Measurements from ENCODE around the gene CEPT1.

The CEPT1 gene

DNA sequence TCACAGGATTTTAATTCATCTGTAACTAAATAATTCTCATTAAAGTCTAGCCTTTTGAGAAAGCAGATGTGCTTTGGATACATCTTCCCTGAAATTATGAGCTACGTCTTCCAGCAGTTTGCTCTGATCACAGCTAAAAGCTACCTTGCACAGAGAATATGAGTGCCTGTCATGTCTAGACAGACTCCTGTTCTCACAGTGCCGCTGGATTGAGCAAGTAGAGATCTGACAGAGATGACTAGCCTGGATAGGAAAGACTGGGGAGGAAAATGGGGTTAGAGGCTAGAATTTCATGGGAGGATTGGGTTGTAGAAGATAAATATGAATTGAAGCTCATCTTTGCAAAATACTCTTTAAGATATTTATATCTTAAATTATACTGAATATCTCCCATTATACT lies 24.1 kb downstream of the CEPT1 start:
- DNase-seq (ENCODE audit: extremely low spot score): no peak
- ChIA-PET POLR2A (no interaction called here), CTCF (no interaction called here)
- TF ChIP-seq, protein P1, sequence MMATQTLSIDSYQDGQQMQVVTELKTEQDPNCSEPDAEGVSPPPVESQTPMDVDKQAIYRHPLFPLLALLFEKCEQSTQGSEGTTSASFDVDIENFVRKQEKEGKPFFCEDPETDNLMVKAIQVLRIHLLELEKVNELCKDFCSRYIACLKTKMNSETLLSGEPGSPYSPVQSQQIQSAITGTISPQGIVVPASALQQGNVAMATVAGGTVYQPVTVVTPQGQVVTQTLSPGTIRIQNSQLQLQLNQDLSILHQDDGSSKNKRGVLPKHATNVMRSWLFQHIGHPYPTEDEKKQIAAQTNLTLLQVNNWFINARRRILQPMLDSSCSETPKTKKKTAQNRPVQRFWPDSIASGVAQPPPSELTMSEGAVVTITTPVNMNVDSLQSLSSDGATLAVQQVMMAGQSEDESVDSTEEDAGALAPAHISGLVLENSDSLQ (IDR thresholded peaks at IDR 0.05): no peak
- no peak for TF ChIP-seq LEF1 (IDR thresholded peaks at IDR 0.05; ENCODE audit: borderline replicate concordance)
- TF ChIP-seq L3MBTL2 (conservative IDR thresholded peaks at IDR 0.05): no peak
- TF ChIP-seq ELF4 (IDR thresholded peaks at IDR 0.05): no peak
- TF ChIP-seq TARDBP (IDR thresholded peaks at IDR 0.05): no peak
- TF ChIP-seq FOXK2 (IDR thresholded peaks at IDR 0.05): no peak
- no peak for TF ChIP-seq ARNT (IDR thresholded peaks at IDR 0.05)
- TF ChIP-seq BHLHE40 (IDR thresholded peaks at IDR 0.05; ENCODE audit: borderline replicate concordance): no peak
- no peak for TF ChIP-seq FOXA1 (IDR thresholded peaks at IDR 0.05)
- TF ChIP-seq CTBP1 (IDR thresholded peaks at IDR 0.05; ENCODE audit: borderline replicate concordance): no peak
- no peak for TF ChIP-seq FOXM1 (IDR thresholded peaks at IDR 0.05; ENCODE audit: borderline replicate concordance)
- TF ChIP-seq ZNF384 (IDR thresholded peaks at IDR 0.05): no peak
- TF ChIP-seq SP1 (IDR thresholded peaks at IDR 0.05): no peak

GRCh38 chr1:111172463-111172862 lies 32.4 kb downstream of the CEPT1 start:
- TF ChIP-seq FOXK2 (IDR thresholded peaks at IDR 0.05): no peak
- TF ChIP-seq, protein P1 (IDR thresholded peaks at IDR 0.05): no peak
- TF ChIP-seq SP1 (IDR thresholded peaks at IDR 0.05): no peak
- no peak for TF ChIP-seq ELF4 (IDR thresholded peaks at IDR 0.05)
- no peak for TF ChIP-seq TARDBP (IDR thresholded peaks at IDR 0.05)
- TF ChIP-seq SUZ12 (IDR thresholded peaks at IDR 0.05): no peak
- DNase-seq (ENCODE audit: extremely low spot score): no peak
- POLR2A ChIA-PET: no interaction called here
- CTCF ChIA-PET: no interaction called here

DNA sequence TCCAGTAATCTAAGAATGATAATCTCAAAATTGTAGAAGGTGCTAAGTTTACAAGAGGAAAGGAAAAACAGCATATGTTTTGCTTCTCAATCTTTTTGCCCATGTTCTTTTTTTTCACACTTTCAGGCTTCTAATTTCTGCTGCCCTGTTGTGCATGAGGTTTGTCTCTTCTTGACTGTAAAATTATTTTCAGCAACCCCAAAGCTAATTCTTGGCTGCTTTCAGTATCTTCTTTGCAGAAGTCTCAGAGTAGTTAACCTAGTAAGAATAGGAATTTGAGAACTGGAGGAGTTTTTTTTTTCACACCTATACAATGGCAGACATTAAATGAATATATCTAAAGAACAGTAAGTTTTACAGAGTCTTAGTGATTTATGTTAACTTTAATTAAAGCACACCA lies 34.0 kb downstream of the CEPT1 start:
- TF ChIP-seq LEF1 (IDR thresholded peaks at IDR 0.05; ENCODE audit: borderline replicate concordance) (no peak), CTBP1 (IDR thresholded peaks at IDR 0.05; ENCODE audit: borderline replicate concordance) (no peak), HDGF (IDR thresholded peaks at IDR 0.05; ENCODE audit: borderline replicate concordance) (no peak), ZNF384 (IDR thresholded peaks at IDR 0.05) (no peak), FOXK2 (IDR thresholded peaks at IDR 0.05) (no peak), BHLHE40 (IDR thresholded peaks at IDR 0.05; ENCODE audit: borderline replicate concordance) (no peak), L3MBTL2 (conservative IDR thresholded peaks at IDR 0.05) (no peak), NFRKB (IDR thresholded peaks at IDR 0.05) (no peak), SUZ12 (IDR thresholded peaks at IDR 0.05) (no peak), ARNT (IDR thresholded peaks at IDR 0.05) (no peak), FOXA1 (IDR thresholded peaks at IDR 0.05) (no peak), FOXM1 (IDR thresholded peaks at IDR 0.05; ENCODE audit: borderline replicate concordance) (no peak), TARDBP (IDR thresholded peaks at IDR 0.05) (no peak), ELF4 (IDR thresholded peaks at IDR 0.05) (no peak), SP1 (IDR thresholded peaks at IDR 0.05) (no peak)
- TF ChIP-seq, protein P1 (IDR thresholded peaks at IDR 0.05): no peak
- CTCF ChIA-PET: no interaction called here
- POLR2A ChIA-PET: interaction anchor here (1.6 kb wide), 1 partner anchor 34 kb away, joined by 4 read pairs; the partner anchor contains the start of genes CEPT1 and DRAM2
- DNase-seq (ENCODE audit: extremely low spot score): no peak

DNA sequence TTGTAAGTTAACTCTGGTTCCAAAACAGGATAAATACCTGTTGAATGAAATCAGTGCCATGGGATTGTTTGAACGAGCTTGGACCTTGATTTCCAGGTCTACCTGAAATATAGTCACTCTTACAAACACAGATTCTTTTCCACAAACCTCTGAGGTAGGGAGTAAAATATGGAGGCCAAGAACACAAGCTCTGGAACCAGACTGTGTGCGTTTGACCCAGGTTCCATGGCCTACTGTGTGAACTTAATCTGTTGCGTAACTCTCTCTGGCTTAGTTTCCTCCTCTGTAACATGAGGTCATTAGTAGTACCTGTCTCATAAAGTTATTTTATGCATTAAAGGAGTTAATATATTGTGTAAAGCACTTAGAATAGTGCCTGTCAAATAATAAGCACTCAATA lies 35.3 kb downstream of the CEPT1 start:
- DNase-seq (ENCODE audit: extremely low spot score): no peak
- ChIA-PET CTCF (no interaction called here), POLR2A (no interaction called here)
- no peak for TF ChIP-seq LEF1 (IDR thresholded peaks at IDR 0.05; ENCODE audit: borderline replicate concordance)
- TF ChIP-seq FOXM1 (IDR thresholded peaks at IDR 0.05; ENCODE audit: borderline replicate concordance): no peak
- no peak for TF ChIP-seq ARNT (IDR thresholded peaks at IDR 0.05)

DNA sequence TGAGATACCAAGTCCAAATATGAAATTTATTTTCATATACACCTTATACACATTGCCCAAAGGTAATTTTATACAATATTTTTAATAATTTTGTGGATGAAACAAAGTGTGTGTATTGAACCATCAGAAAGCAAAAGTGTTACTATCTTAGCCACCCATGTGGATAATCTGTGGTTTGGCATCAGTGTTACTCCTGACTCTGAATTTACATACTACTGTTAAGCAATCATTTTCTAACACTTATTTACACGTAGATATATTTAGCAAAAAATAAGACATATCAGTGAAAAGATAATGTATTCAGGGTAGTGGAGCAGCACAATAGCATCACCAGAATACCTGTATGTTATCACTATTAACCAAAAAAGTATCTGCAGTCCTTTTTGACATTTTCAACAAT lies 36.7 kb downstream of the CEPT1 start:
- CTCF ChIA-PET: no interaction called here
- DNase-seq (ENCODE audit: extremely low spot score): no peak
- TF ChIP-seq FOXK2 (IDR thresholded peaks at IDR 0.05) (no peak), ARNT (IDR thresholded peaks at IDR 0.05) (no peak), BHLHE40 (IDR thresholded peaks at IDR 0.05; ENCODE audit: borderline replicate concordance) (no peak), ELF4 (IDR thresholded peaks at IDR 0.05) (no peak), NFRKB (IDR thresholded peaks at IDR 0.05) (no peak), L3MBTL2 (conservative IDR thresholded peaks at IDR 0.05) (no peak), SP1 (IDR thresholded peaks at IDR 0.05) (no peak), TARDBP (IDR thresholded peaks at IDR 0.05) (no peak), ZNF384 (IDR thresholded peaks at IDR 0.05) (no peak), LEF1 (IDR thresholded peaks at IDR 0.05; ENCODE audit: borderline replicate concordance) (no peak), FOXA1 (IDR thresholded peaks at IDR 0.05) (no peak), SUZ12 (IDR thresholded peaks at IDR 0.05) (no peak), FOXM1 (IDR thresholded peaks at IDR 0.05; ENCODE audit: borderline replicate concordance) (no peak), CTBP1 (IDR thresholded peaks at IDR 0.05; ENCODE audit: borderline replicate concordance) (no peak), HDGF (IDR thresholded peaks at IDR 0.05; ENCODE audit: borderline replicate concordance) (no peak)
- TF ChIP-seq, protein P1 (IDR thresholded peaks at IDR 0.05): no peak
- POLR2A ChIA-PET: no interaction called here

GRCh38 chr1:111179968-111180533 lies 40.0 kb downstream of the CEPT1 start:
- POLR2A ChIA-PET: no interaction called here
- no peak for TF ChIP-seq ZNF384 (IDR thresholded peaks at IDR 0.05)
- no peak for TF ChIP-seq CTBP1 (IDR thresholded peaks at IDR 0.05; ENCODE audit: borderline replicate concordance)
- TF ChIP-seq ARNT (IDR thresholded peaks at IDR 0.05): no peak
- TF ChIP-seq FOXA1 (IDR thresholded peaks at IDR 0.05): no peak
- no peak for DNase-seq (ENCODE audit: extremely low spot score)
- CTCF ChIA-PET: no interaction called here
